ENCODE measurements around the gene TSPYL6.
A peak's percentile ranks its signal among the peaks of the same experiment; 100 is the strongest.

The TSPYL6 gene

GRCh38 chr2:54255230-54256090 is 569 bp downstream of the TSPYL6 start:
- DNase-seq = no peak

DNA sequence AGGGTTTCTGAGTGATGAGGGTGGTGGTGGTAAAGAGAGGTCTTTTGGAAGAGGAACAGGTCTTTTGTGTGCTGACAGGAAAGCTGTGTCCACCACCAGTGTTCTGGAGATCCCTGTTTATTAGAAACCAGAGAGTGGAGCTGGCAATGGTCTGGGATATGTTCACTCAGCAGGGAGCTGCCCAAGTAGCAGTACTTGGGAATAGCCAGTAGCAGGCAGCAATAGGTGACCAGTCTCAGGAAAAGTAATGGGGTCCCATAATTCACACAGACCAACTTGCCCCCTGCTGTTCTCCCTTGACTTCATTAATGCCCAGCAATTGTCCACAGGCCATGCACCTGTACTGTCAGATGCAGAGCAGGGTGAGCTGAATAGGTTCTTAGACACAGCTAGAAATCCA is 1.8 kb downstream of the TSPYL6 start:
- DNase-seq = no peak

DNA sequence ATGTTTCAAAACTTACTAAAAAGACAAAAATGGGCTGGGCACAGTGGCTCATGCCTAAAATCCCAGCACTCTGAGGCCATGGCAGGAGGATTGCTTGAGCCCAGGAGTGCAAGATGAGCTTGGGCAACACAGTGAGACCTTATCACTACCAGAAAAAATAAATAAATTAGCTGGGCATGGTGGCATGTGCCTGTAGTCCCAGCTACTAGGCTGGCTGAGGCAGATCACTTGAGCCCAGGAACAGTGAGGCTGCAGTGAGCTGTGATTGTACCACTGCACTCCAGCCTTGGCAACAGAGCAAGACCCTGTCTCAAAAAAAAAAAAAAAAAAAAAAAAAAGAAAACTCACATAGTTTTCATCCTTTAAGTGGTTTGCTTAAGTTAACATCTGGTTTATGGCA is 6.4 kb downstream of the TSPYL6 start:
- no peak for DNase-seq

- no peak for DNase-seq
Measured at GRCh38 chr2:54247115-54247514, 8.9 kb downstream of the TSPYL6 start.

- no peak for DNase-seq
Measured at GRCh38 chr2:54240515-54241469, 15.2 kb downstream of the TSPYL6 start.

DNA sequence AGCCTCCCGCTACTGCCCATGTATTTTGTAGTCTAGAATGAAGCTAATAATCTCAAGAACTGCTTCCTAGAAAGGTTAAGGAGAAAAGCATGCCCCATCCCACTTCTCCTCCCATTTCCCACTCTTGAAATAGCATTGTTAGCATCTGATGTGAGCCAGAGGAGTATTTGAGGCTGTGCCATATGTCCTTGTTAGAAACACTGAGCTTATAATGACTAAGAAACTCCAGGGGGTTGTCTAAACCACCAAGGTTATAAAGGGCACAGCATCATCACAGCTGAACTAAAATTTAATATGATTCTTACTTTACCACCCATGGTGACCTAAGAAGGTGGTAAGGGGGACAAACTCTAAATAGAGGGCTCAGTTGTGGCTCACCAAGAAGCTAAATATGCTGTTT is 16.6 kb downstream of the TSPYL6 start:
- no peak for DNase-seq

- no peak for DNase-seq
Measured at GRCh38 chr2:54237428-54237827, 18.6 kb downstream of the TSPYL6 start.

DNA sequence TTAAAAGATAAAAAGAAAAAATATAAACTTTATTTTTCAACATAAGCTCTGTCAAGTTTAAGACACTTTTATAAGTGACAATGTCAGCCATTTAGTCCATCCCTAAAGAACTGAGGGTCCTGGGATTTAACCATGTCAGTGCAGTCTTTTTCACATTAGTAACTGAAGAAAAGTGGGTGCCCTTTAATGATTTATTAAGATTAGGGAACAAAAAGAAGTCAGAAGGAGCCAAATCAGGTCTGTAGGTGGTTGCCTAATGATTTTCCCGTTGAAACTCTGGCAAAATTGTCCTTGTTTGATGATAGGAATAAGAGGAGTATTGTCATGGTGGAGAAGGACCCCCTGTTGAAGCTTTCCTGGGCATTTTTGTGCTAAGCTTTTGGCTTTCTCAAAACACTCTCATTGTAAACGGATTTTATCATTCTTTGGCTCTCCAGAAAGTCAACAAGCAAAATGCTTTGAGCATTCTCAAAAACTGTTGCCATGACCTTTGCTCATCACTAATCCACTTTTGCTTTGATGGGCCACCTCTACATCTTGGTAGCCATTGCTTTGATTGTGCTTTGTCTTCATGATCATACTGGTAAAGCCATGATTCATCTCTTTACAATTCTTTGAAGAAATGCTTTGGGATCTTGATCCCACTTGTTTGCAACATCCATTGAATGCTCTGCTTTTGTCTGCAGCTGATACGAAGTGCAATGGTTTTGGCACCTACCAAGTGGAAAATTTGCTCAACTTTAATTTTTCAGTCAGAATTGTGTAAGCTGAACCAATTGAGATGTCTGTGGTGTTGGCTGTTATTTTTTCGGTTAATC is 22.0 kb downstream of the TSPYL6 start:
- DNase-seq = no peak

DNA sequence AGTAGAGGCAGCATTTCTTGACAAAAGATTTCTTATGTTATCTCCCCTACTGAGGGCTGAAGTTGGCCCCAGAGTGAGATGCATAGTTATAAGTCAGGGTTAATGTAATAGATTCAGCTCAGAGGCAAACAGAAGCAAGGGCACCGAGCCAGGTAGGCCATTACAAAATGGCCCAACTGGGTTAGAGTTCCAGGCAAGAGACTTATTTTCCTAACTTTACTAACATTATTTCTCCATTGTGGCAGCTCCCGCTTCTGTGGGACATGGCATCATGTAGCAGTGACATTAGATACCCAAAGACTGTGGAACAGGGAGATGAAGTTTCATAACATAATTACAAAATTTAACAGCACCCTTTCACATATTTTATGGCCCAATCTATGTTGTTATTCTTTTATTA is 27.1 kb downstream of the TSPYL6 start:
- no peak for DNase-seq

DNA sequence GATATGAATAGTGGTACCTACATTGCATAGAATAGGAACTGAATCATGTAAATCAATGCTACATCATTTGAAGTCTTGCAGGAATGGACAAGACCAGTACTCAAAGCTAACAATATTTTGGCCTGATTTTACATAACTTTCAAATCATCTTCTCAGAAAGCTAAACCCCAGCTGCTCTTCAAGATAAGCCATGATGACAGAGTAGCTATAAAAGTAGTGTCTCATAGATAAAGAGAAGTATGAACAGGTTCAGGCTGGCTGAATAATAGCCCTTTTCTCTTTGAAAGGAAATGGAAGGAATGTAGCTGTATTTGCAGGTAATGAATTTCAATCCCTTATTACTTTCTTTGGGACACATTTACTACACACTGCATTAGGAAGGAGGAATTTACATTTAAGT is 28.2 kb downstream of the TSPYL6 start:
- peak; percentile 77 for DNase-seq

DNA sequence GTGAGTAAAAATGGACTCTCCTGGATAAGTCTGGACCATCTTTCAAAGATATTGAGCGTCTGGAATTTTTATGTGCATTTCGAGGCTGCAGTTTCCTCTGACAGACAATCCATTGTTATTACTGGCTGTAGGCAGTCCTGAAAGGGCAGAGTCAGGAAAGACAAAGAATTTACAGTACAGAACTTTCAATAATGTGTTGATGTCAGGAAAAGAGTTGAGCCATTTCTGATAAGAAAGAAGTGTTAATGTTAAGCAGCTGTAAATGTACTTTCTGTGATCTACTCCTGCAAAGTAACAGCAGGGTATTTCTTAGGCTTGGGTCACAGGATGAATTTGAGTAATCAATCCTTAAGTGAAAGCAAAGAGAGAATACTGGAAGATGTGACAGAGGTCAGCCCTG is 29.8 kb downstream of the TSPYL6 start:
- DNase-seq = no peak

GRCh38 chr2:54224997-54225396 is 31.0 kb downstream of the TSPYL6 start:
- DNase-seq = no peak

DNA sequence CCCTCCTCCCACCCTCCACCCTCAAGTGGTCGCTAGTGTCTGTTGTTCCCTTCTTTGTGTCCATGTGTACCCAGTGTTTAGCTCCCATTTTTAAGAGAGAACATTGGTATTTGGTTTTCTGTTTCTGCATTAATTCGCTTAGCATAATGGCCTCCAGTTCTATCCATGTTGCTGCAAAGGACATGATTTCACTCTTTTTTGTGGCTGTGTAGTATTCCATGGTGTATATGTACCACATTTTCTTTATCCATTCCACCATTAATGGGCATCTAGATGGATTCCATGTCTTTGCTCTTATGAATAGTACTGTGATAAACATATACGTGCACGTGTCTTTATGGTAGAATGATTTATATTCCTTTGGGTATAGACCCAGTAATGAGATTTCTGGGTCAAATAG is 42.9 kb downstream of the TSPYL6 start:
- no peak for DNase-seq

GRCh38 chr2:54212456-54212855 is 43.6 kb downstream of the TSPYL6 start:
- no peak for DNase-seq

DNA sequence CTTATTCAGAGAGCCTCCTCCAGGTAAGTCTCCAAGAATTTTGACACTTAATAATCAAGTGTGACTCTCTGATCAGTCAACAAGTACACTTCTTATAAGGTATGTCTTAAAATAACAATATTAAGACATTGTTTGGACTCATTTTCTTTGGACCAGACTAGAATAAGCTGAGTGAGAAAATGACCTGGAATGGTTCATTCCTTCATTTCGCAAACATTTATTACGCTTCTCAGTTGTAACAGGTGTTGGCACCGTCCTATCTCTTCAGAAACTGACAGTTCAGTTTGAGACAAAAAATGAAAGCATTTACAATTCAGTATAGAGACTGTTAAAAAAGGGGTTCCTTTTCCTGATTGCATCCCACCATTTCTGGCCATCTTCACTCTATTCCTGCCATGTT is 46.6 kb downstream of the TSPYL6 start:
- DNase-seq = no peak

DNA sequence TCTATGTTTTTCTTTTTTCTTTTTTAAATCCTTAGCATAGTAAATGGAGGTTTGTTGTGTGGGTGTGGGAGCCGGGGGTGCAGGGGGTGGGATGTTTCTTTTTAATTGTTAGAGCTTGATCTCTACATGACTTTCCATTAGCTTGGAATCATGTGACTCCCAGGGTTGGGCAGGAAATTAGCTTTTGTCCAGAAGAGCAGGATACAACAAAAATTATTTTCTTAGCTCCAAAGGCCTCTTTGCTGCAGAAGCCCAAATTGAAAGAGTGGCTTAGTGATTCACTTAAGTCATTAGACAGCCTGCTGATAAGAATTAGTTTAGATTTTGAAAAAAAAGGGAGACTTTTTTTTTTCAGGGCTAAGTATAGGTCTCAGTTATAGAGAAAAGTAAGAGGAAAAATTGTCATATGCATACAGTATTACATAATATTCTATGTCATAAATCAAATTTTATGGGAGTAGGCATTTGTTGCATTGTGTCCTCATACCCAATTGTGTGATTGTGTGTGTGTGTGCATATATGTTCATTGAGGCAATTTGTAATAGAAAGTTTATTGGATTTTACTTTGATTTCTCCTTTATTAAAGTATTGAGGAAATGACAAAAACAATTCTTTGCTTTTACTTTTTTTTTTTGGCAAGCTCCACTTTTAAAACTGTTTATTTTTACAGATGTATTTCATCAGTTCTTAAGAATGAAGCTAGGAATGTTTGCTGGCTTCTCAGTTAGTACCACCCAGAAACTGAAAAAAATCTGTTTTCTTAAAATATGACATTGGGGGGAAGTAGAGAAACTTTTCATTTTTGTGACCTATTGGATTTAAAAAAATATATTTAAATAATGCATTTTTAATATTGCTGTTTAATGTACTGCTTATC is 47.4 kb downstream of the TSPYL6 start:
- peak; percentile 6 for DNase-seq

DNA sequence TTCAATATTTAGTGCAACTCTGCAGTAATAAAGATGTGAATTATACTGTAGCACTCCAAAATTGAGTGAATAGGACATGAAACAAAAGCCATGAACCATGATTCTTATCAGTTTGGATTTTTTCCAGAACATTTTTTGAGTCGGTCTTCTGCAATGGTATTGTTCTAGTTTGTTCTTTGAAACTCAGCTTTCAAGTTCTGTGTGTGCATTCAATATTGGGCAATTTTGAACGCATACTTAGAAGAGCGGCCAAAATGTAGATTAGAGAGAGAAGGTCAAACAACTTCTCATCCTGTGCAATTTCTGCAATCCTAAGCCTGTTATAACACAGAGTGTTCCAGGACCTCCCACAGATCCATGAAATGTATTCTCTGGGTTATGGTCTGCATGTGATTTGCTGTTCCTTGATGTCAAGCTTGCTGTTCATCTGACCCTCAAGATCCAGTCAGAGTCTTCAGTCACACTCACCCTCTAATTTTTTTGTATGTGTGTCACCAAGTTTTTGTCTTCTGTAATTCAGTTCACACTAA is 48.3 kb downstream of the TSPYL6 start:
- no peak for DNase-seq

- peak; percentile 81 for DNase-seq
Measured at GRCh38 chr2:54206596-54206995, 49.4 kb downstream of the TSPYL6 start.

DNA sequence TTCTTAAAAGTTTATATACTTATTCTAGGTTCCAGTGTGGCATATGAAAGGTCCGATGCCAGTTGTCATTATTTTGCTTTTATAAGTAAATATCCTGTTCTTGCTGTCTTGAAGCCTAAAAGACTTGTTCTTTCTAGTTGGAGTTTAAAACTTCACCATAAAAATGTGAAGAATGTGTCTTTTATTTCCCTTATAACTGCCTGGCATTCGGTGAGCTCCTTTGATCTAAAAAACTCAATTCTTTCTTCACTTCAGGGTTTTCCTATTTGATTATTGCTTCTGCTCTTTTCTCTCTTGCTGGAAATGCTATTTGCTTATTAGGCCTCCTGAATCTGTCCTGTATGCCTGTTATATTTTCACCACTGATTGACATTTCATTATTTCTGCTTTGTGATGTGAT is 51.6 kb downstream of the TSPYL6 start:
- no peak for DNase-seq

Data from OCI-M1 (cell line).